ENCODE measurements around the gene UNKL.

- no peak for TF ChIP-seq POLR2A (IDR thresholded peaks at IDR 0.05)
- TF ChIP-seq CTCF (IDR thresholded peaks at IDR 0.05): no peak
These were observed at the start of gene UNKL for GRCh38 chr16:1414532-1415260.
